Keratinocyte (primary cell): ENCODE measurements around the gene PLEKHH2. TPM values are rescaled to one million over a fixed set of nuclear protein-coding genes. Genes with fewer than 3 reads are reported as not detected.

Experiments used
- DNase-seq: peaks from one replicate; pipeline ENCODE4 v3.0.0-alpha.2; 2011; ENCODE audit warnings: low read depth, missing footprints, low spot score
- FAIRE-seq: peaks from 2 replicates; lab custom pipeline; 2011; peaks lifted over from hg19 to GRCh38; lab: Jason Lieb, UNC
- H2AFZ ChIP-seq: 2 replicates; pipeline ENCODE4 v1.6.0; 2012; ENCODE audit warnings: low read length, control low read depth, inconsistent platforms; ENCODE audit not compliant: control insufficient read depth
- H3K27ac ChIP-seq: 2 replicates; pipeline ENCODE4 v1.5.1; 2011; ENCODE audit warnings: low read length; ENCODE audit not compliant: control insufficient read depth, insufficient read depth
- H3K27me3 ChIP-seq: 3 replicates; pipeline ENCODE4 v1.6.0; 2011; ENCODE audit warnings: low read length; ENCODE audit not compliant: control insufficient read depth, insufficient read depth; ENCODE audit errors: extremely low read depth
- H3K36me3 ChIP-seq, 2 experiments: 2 replicates in 1 of 2; 3 replicates in 1 of 2; pipeline ENCODE4 v1.5.1; 2011; ENCODE audit warnings: low read length in 2 of 2, mild to moderate bottlenecking in 1 of 2; ENCODE audit not compliant: control insufficient read depth in 2 of 2, insufficient read depth in 2 of 2; ENCODE audit errors: extremely low read depth in 1 of 2
- H3K4me1 ChIP-seq: 3 replicates; pipeline ENCODE4 v1.5.1; 2011; ENCODE audit warnings: low read length; ENCODE audit not compliant: control insufficient read depth, insufficient read depth; ENCODE audit errors: extremely low read depth
- H3K4me2 ChIP-seq: 3 replicates; pipeline ENCODE4 v1.6.0; 2011; ENCODE audit warnings: low read depth, low read length; ENCODE audit not compliant: control insufficient read depth, insufficient read depth; ENCODE audit errors: extremely low read depth
- H3K4me3 ChIP-seq, 3 experiments: fragments of 200-600 bp in 1 of 3; sonication (generic) in 1 of 3; 2 replicates in 2 of 3; 3 replicates in 1 of 3; pipeline ENCODE4 v1.5.1; 2011 to 2016; ENCODE audit warnings: low read length in 3 of 3, mild to moderate bottlenecking in 3 of 3, control low read depth in 2 of 3, inconsistent platforms in 1 of 3, low read depth in 1 of 3, mixed read lengths in 1 of 3, mixed run types in 1 of 3, moderate library complexity in 1 of 3; ENCODE audit not compliant: control insufficient read depth in 2 of 3, insufficient read depth in 2 of 3; ENCODE audit errors: extremely low read depth in 1 of 3
- H3K79me2 ChIP-seq: 2 replicates; pipeline ENCODE4 v1.6.0; 2012; ENCODE audit warnings: low read length; ENCODE audit not compliant: control insufficient read depth, insufficient read depth
- H3K9ac ChIP-seq: 3 replicates; pipeline ENCODE4 v1.6.0; 2011; ENCODE audit warnings: low read length; ENCODE audit not compliant: control insufficient read depth, insufficient read depth; ENCODE audit errors: extremely low read depth
- H3K9me1 ChIP-seq: 3 replicates; pipeline ENCODE4 v1.6.0; 2011; ENCODE audit warnings: low read length; ENCODE audit not compliant: control insufficient read depth, insufficient read depth; ENCODE audit errors: extremely low read depth
- H3K9me3 ChIP-seq: 2 replicates; pipeline ENCODE4 v1.5.1; 2012; ENCODE audit warnings: low read depth, low read length; ENCODE audit not compliant: control insufficient read depth
- H4K20me1 ChIP-seq: 3 replicates; pipeline ENCODE4 v1.6.0; 2011; ENCODE audit warnings: low read length; ENCODE audit not compliant: control insufficient read depth, insufficient read depth; ENCODE audit errors: extremely low read depth
- CTCF ChIP-seq, 3 experiments: IDR thresholded peaks in 1 of 3; conservative IDR thresholded peaks in 1 of 3; optimal IDR thresholded peaks in 1 of 3; 2 replicates in 2 of 3; 3 replicates in 1 of 3; pipeline versions ENCODE3 to v1.5.1; 2011; ENCODE audit warnings: low read length in 3 of 3, mild to moderate bottlenecking in 3 of 3, moderate library complexity in 2 of 3, control low read depth in 1 of 3, inconsistent platforms in 1 of 3; ENCODE audit not compliant: insufficient read depth in 2 of 3; ENCODE audit errors: extremely low read depth in 1 of 3
- EZH2 ChIP-seq: IDR thresholded peaks from one replicate; pipeline ENCODE4 v1.6.1; 2012; ENCODE audit warnings: inconsistent platforms, mild to moderate bottlenecking, low read length, moderate library complexity
- dilution Hi-C: fragments of 300-500 bp; cut with MboI; formaldehyde crosslinking; loops from one replicate; pipeline ENCODE4 v1.7.0; 2020; ENCODE audit warnings: low sequenced_read_pairs; ENCODE audit not compliant: extremely low pct_ligation_motif_present
- polyA plus RNA-seq, 5 experiments: library from polyadenylated mRNA; depleted of rRNA in 3 of 5; stranded (reverse) in 3 of 5; stranded (forward) in 1 of 5; unstranded in 1 of 5; fragments of >200 nt; gene quantifications; 1 replicate in 1 of 5; 2 replicates in 3 of 5; 3 replicates in 1 of 5; pipeline versions ENCODE4 v1.2.1 to v1.2.3, GENCODE V29; 2011 to 2012; ENCODE audit warnings: missing spikeins in 2 of 5, low read depth in 1 of 5, low replicate concordance in 1 of 5

PLEKHH2 gene
- polyA plus RNA-seq, 1 donor (not counting 4 experiments of a cell fraction or from before 2014, with no cell fraction given), result 1.3 TPM

- no peak for FAIRE-seq
These were observed 16.4 kb downstream of the PLEKHH2 start for GRCh38 chr2:43653506-43653905.

GRCh38 chr2:43657241-43657640 lies 20.2 kb downstream of the PLEKHH2 start:
- Histone ChIP-seq H2AFZ (no peak overlapping the region), H3K27me3 (no peaks in the 10 kb centered on the region), H3K36me3 (no peaks in the 10 kb centered on the region), H4K20me1 (no peaks in the 10 kb centered on the region), H3K9me1 (no peaks in the 10 kb centered on the region), H3K9me3 (no peaks in the 10 kb centered on the region), H3K9ac (no peak overlapping the region), H3K27ac (no peak overlapping the region), H3K4me3 (no peak overlapping the region), H3K4me1 (no peaks in the 10 kb centered on the region), H3K79me2 (no peaks in the 10 kb centered on the region), H3K4me2 (no peak overlapping the region)
- FAIRE-seq (no peak), DNase-seq (no peak)
- no peak for TF ChIP-seq EZH2
- no peak for TF ChIP-seq CTCF (optimal IDR thresholded peaks at IDR 0.05 in 1 of 3, IDR thresholded peaks at IDR 0.05 in 1 of 3, conservative IDR thresholded peaks at IDR 0.05 in 1 of 3; ENCODE audit: extremely low read depth in 1 of 3, insufficient read depth in 2 of 3, low read length in 3 of 3)
- dilution Hi-C loops, result no loop called here

More at GRCh38 chr2:43653506-43653905, 16.4 kb downstream of the PLEKHH2 start:
- no peak for DNase-seq
- H3K36me3 ChIP-seq, result no peaks in the 10 kb centered on the region
- no peaks in the 10 kb centered on the region for H3K27me3 ChIP-seq
- no peak overlapping the region for H3K27ac ChIP-seq
- no peak overlapping the region for H3K4me2 ChIP-seq
- no peaks in the 10 kb centered on the region for H3K9me1 ChIP-seq
- no peaks in the 10 kb centered on the region for H3K79me2 ChIP-seq
- no peak overlapping the region for H2AFZ ChIP-seq
- H3K9me3 ChIP-seq, result no peaks in the 10 kb centered on the region
- TF ChIP-seq CTCF (optimal IDR thresholded peaks at IDR 0.05 in 1 of 3, IDR thresholded peaks at IDR 0.05 in 1 of 3, conservative IDR thresholded peaks at IDR 0.05 in 1 of 3; ENCODE audit: extremely low read depth in 1 of 3, insufficient read depth in 2 of 3, low read length in 3 of 3), result no peak
- TF ChIP-seq EZH2, result no peak
- H3K9ac ChIP-seq, result no peak overlapping the region
- no peak overlapping the region for H3K4me3 ChIP-seq
- no peaks in the 10 kb centered on the region for H3K4me1 ChIP-seq
- dilution Hi-C loops, result no loop called here
- no peaks in the 10 kb centered on the region for H4K20me1 ChIP-seq
